Endothelial cell of umbilical vein (primary cell): ENCODE results near the gene OTOP2. TPM values are rescaled to one million over a fixed set of nuclear protein-coding genes. Genes with fewer than 3 reads are reported as not detected.

Experiments
- Bru-seq: library from RNA; stranded (reverse); fragments of 400-500 nt; gene quantifications from one replicate; lab custom pipeline; 2021; lab: Mats Ljungman, UMichigan
- BruChase-seq, 2 experiments: library from RNA; stranded (reverse); fragments of 400-500 nt; gene quantifications; one replicate each; lab custom pipeline; 2021; lab: Mats Ljungman, UMichigan
- BruUV-seq: library from RNA; stranded (reverse); fragments of 400-500 nt; replicated peaks from 2 replicates; lab custom pipeline; 2021; lab: Mats Ljungman, UMichigan
- CTCF ChIA-PET: fragments of 300-600, 350-600 bp; sonication (Branson Sonifier 250); formaldehyde crosslinking; loops from one replicate; lab custom pipeline; 2021; ENCODE audit warnings: antibody characterized with exemption, inconsistent platforms; lab: Charles Lee
- POLR2A ChIA-PET: fragments of 300-600, 350-600 bp; sonication (Branson Sonifier 250); formaldehyde crosslinking; loops from one replicate; lab custom pipeline; 2021; ENCODE audit warnings: antibody characterized with exemption, inconsistent platforms; lab: Charles Lee
- DNase-seq: peaks from one replicate; pipeline ENCODE4 v3.0.0-alpha.2; 2011; ENCODE audit warnings: low read depth, low spot score
- FAIRE-seq: peaks from 2 replicates; lab custom pipeline; 2011; peaks lifted over from hg19 to GRCh38; lab: Jason Lieb, UNC
- H2AFZ ChIP-seq: 2 replicates; pipeline ENCODE4 v1.6.0; 2012; ENCODE audit warnings: low read depth, low read length, control low read depth, inconsistent platforms
- H3K27ac ChIP-seq: 2 replicates; pipeline ENCODE4 v1.5.1; 2011; ENCODE audit warnings: low read depth, mild to moderate bottlenecking, control low read depth, low read length, moderate library complexity; ENCODE audit not compliant: insufficient read depth
- H3K27me3 ChIP-seq, 2 experiments: 2 replicates each; pipeline versions ENCODE4 v1.6.0 to v1.6.1; 2011; ENCODE audit warnings: low read length in 2 of 2, mixed read lengths in 1 of 2; ENCODE audit not compliant: control insufficient read depth in 2 of 2, insufficient read depth in 2 of 2
- H3K36me3 ChIP-seq, 2 experiments: 2 replicates in 1 of 2; 3 replicates in 1 of 2; pipeline ENCODE4 v1.5.1; 2011; ENCODE audit warnings: low read length in 2 of 2, mild to moderate bottlenecking in 1 of 2, moderate library complexity in 1 of 2; ENCODE audit not compliant: control insufficient read depth in 2 of 2, insufficient read depth in 2 of 2; ENCODE audit errors: extremely low read depth in 1 of 2
- H3K4me1 ChIP-seq: 3 replicates; pipeline ENCODE4 v1.5.1; 2011; ENCODE audit warnings: mild to moderate bottlenecking, low read length; ENCODE audit not compliant: control insufficient read depth, insufficient read depth; ENCODE audit errors: extremely low read depth
- H3K4me2 ChIP-seq: 2 replicates; pipeline ENCODE4 v1.6.1; 2011; ENCODE audit warnings: low read length, control low read depth, mixed read lengths; ENCODE audit not compliant: insufficient read depth
- H3K4me3 ChIP-seq, 3 experiments: fragments of 200-600 bp in 1 of 3; sonication (generic), shearing (Covaris generic) in 1 of 3; replicated peaks in 1 of 3; 2 replicates each; pipeline ENCODE4 v1.5.1; 2011 to 2016; ENCODE audit warnings: control low read depth in 3 of 3, low read length in 3 of 3, mild to moderate bottlenecking in 2 of 3, inconsistent platforms in 1 of 3, low read depth in 1 of 3, moderate library complexity in 1 of 3; ENCODE audit not compliant: insufficient read depth in 1 of 3
- H3K79me2 ChIP-seq: 2 replicates; pipeline ENCODE4 v1.6.0; 2012; ENCODE audit warnings: low read length, inconsistent platforms; ENCODE audit not compliant: control insufficient read depth, insufficient read depth
- H3K9ac ChIP-seq: replicated peaks from 2 replicates; pipeline ENCODE3; 2011; ENCODE audit warnings: low read length, control low read depth; ENCODE audit not compliant: insufficient read depth; ENCODE audit errors: extremely low read depth
- H3K9me1 ChIP-seq: replicated peaks from 3 replicates; pipeline ENCODE4 v1.6.0; 2011; ENCODE audit warnings: mild to moderate bottlenecking, low read length; ENCODE audit not compliant: control insufficient read depth, insufficient read depth; ENCODE audit errors: extremely low read depth
- H3K9me3 ChIP-seq: replicated peaks from 2 replicates; pipeline ENCODE4 v1.5.1; 2012; ENCODE audit warnings: low read length, inconsistent platforms; ENCODE audit not compliant: control insufficient read depth, insufficient read depth
- H4K20me1 ChIP-seq: replicated peaks from 2 replicates; pipeline ENCODE3; 2011; ENCODE audit warnings: mild to moderate bottlenecking, low read length; ENCODE audit not compliant: control insufficient read depth, insufficient read depth; ENCODE audit errors: extremely low read depth
- EZH2 ChIP-seq: IDR thresholded peaks from 2 replicates; pipeline ENCODE4 v1.6.1; 2012; ENCODE audit warnings: borderline replicate concordance, low read depth, mild to moderate bottlenecking, moderate library complexity, low read length, inconsistent platforms; ENCODE audit not compliant: severe bottlenecking
- FOS ChIP-seq: IDR thresholded peaks from 2 replicates; pipeline ENCODE4 v1.6.1; 2011; ENCODE audit warnings: mild to moderate bottlenecking, low read length, moderate library complexity, borderline replicate concordance; ENCODE audit not compliant: insufficient read depth
- GATA2 ChIP-seq: IDR thresholded peaks from 2 replicates; pipeline ENCODE4 v1.7.0; 2011; ENCODE audit warnings: low read depth, mild to moderate bottlenecking, moderate library complexity, mixed read lengths, low read length; ENCODE audit not compliant: insufficient read length, insufficient read depth
- MYC ChIP-seq: IDR thresholded peaks from one replicate; pipeline ENCODE4 v1.6.1; 2011; ENCODE audit warnings: mild to moderate bottlenecking, low read depth, low read length
- POLR2A ChIP-seq: IDR thresholded peaks from 2 replicates; pipeline ENCODE4 v1.6.1; 2012; ENCODE audit warnings: low read depth, mild to moderate bottlenecking, control low read depth, low read length
- dilution Hi-C: fragments of 300-500 bp; cut with MboI; formaldehyde crosslinking; loops from one replicate; pipeline ENCODE4 v1.15.0; 2019; ENCODE audit warnings: low sequenced_read_pairs; ENCODE audit not compliant: extremely low pct_ligation_motif_present
- intact Hi-C: fragments of 100-400 bp; cut with micrococcal nuclease; formaldehyde crosslinking; loops from one replicate; pipeline ENCODE4 v1.10.0; 2022
- long read RNA-seq: library from polyadenylated mRNA; stranded (forward); transcript quantifications from one replicate; pipeline ENCODE4 v2.0.0, GENCODE V29; 2021
- polyA minus RNA-seq, 3 experiments: library from RNA; depleted of rRNA, polyadenylated mRNA; stranded (reverse); fragments of >200 nt; gene quantifications; 1 replicate in 1 of 3; 2 replicates in 2 of 3; pipeline ENCODE4 v1.2.3, GENCODE V29; 2011
- polyA plus RNA-seq, 4 experiments: library from polyadenylated mRNA; depleted of rRNA in 3 of 4; stranded (reverse) in 3 of 4; unstranded in 1 of 4; fragments of >200 nt; gene quantifications; 2 replicates each; pipeline versions ENCODE4 v1.2.1 to v1.2.3, GENCODE V29; 2011 to 2012; ENCODE audit warnings: missing spikeins in 1 of 4
- total RNA-seq: library from RNA; stranded (reverse); gene quantifications from 2 replicates; pipeline ENCODE4 v1.2.3, GENCODE V29; 2021
- TF ChIP-seq, protein P1 (sequence below), 2 donors: IDR thresholded peaks; 1 replicate in 1 of 2; 2 replicates in 1 of 2; pipeline ENCODE4 v1.5.1; 2011; ENCODE audit warnings: low read length in 2 of 2, mild to moderate bottlenecking in 2 of 2, moderate library complexity in 2 of 2, control low read depth in 1 of 2, inconsistent platforms in 1 of 2, low read depth in 1 of 2; ENCODE audit not compliant: insufficient read depth in 1 of 2; ENCODE audit errors: extremely low read depth in 1 of 2
- TF ChIP-seq, protein P2 (sequence below): IDR thresholded peaks from 2 replicates; pipeline ENCODE4 v1.6.1; 2011; ENCODE audit not compliant: insufficient read depth, insufficient read length

OTOP2 gene
- not detected in 2 replicates for total RNA-seq
- polyA plus RNA-seq = not detected in 2 replicates
- not detected in 2 replicates for polyA plus RNA-seq (2011; cell fraction: cytosol; rRNA removed)
- polyA plus RNA-seq (2011; cell fraction: nucleus; rRNA removed) = not detected in 2 replicates
- polyA plus RNA-seq (2012) = not detected in 2 replicates
- not detected in 2 replicates for polyA minus RNA-seq
- polyA minus RNA-seq (2011; cell fraction: cytosol; rRNA and poly(A)+ RNA removed) = not detected
- not detected in 2 replicates for polyA minus RNA-seq (2011; cell fraction: nucleus; rRNA and poly(A)+ RNA removed)
- not detected for Bru-seq, nascent RNA
- BruChase-seq, experiment 1, labeled RNA remaining after a 6-hour chase = not detected
- BruChase-seq, experiment 2, labeled RNA remaining after a 2-hour chase = not detected
- long read RNA-seq = 0 reads

- DNase-seq (no peak), FAIRE-seq (no peak)
- no peak within 1 kb of the TSS for H3K4me3 ChIP-seq
- peaks cover 4% of the 10 kb centered on the region for H3K4me1 ChIP-seq
- H3K27ac ChIP-seq = no peak within 1 kb of the TSS
- peaks cover 44 to 45% of the 10 kb centered on the region in 2 experiments for H3K27me3 ChIP-seq
- no TSS peak for BruUV-seq
- dilution Hi-C loops (no loop called here), intact Hi-C loops (loop anchor here (5.0 kb wide), 1 partner anchor 278 kb away; no protein-coding TSS in a partner anchor)
- ChIA-PET CTCF (interaction anchor here (0.6 to 3.0 kb wide), 14 partner anchors 11 to 347 kb away, joined by 3 to 58 read pairs (median 3); partner anchors contain the start of gene MIF4GD), POLR2A (no interaction called here)
- no peaks in the 10 kb centered on the region for H3K36me3 ChIP-seq
- no peaks in the 10 kb centered on the region for H3K9me1 ChIP-seq
- TF ChIP-seq FOS (no peak), EZH2 (peak; percentile 87), GATA2 (no peak), POLR2A (no peak)
- no peaks in the 10 kb centered on the region for H3K79me2 ChIP-seq
- no peaks in the 10 kb centered on the region for H3K9me3 ChIP-seq
- H4K20me1 ChIP-seq = no peaks in the 10 kb centered on the region
- H2AFZ ChIP-seq = peak within 1 kb of the TSS; percentile 23
- no peak within 1 kb of the TSS for H3K9ac ChIP-seq
- peak within 1 kb of the TSS; percentile 13 for H3K4me2 ChIP-seq
These were observed at the start of gene OTOP2 for GRCh38 chr17:74924250-74924948. OTOP2 (plus strand) TSS chr17:74924273; CDS start chr17:74924633, 360 bp downstream.

DNA sequence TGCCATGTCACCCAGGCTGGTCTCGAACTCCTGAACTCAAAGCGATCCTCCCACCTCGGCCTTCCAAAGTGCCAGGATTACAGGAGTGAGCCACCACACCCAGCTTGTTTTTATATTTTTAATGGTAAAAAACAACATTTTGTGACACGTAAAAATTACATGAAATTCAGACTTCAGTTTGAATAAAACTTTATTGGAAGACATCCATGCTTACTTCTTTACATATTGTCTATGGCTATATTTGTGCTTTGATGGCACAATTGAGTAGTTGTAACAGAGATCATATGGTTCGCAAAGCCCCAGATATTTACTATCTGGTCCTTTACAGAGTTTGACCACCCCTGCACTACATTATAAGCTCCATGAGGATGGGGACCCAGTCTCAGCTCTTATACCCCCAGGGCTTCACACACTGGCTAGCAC, 49.4 kb upstream of the OTOP2 start:
- Histone ChIP-seq H3K4me1 (peaks cover 15% of the 10 kb centered on the region), H3K27me3 (no peaks in the 10 kb centered on the region), H3K9me1 (no peaks in the 10 kb centered on the region), H3K9me3 (no peaks in the 10 kb centered on the region), H3K9ac (no peak overlapping the region), H3K79me2 (no peaks in the 10 kb centered on the region), H3K4me2 (no peak overlapping the region), H3K27ac (no peak overlapping the region), H4K20me1 (no peaks in the 10 kb centered on the region), H2AFZ (no peak overlapping the region), H3K36me3 (no peaks in the 10 kb centered on the region), H3K4me3 (no peak overlapping the region)
- no peak for DNase-seq
- dilution Hi-C loops = no loop called here
- no TSS peak for BruUV-seq
- CTCF ChIA-PET = no interaction called here
- intact Hi-C loops = loop anchor here (5.0 kb wide), 1 partner anchor 97 kb away; the partner anchor contains the start of gene NAT9
- POLR2A ChIA-PET = no interaction called here
- TF ChIP-seq, protein P1, sequence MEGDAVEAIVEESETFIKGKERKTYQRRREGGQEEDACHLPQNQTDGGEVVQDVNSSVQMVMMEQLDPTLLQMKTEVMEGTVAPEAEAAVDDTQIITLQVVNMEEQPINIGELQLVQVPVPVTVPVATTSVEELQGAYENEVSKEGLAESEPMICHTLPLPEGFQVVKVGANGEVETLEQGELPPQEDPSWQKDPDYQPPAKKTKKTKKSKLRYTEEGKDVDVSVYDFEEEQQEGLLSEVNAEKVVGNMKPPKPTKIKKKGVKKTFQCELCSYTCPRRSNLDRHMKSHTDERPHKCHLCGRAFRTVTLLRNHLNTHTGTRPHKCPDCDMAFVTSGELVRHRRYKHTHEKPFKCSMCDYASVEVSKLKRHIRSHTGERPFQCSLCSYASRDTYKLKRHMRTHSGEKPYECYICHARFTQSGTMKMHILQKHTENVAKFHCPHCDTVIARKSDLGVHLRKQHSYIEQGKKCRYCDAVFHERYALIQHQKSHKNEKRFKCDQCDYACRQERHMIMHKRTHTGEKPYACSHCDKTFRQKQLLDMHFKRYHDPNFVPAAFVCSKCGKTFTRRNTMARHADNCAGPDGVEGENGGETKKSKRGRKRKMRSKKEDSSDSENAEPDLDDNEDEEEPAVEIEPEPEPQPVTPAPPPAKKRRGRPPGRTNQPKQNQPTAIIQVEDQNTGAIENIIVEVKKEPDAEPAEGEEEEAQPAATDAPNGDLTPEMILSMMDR (IDR thresholded peaks at IDR 0.05; ENCODE audit: extremely low read depth in 1 of 2, insufficient read depth in 1 of 2, low read depth in 1 of 2, low read length in 2 of 2) = no peak
- TF ChIP-seq POLR2A (no peak), GATA2 (no peak), MYC (no peak), EZH2 (no peak), FOS (no peak)
- TF ChIP-seq, protein P2, sequence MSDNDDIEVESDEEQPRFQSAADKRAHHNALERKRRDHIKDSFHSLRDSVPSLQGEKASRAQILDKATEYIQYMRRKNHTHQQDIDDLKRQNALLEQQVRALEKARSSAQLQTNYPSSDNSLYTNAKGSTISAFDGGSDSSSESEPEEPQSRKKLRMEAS = no peak
- FAIRE-seq = no peak
